Measurements from ENCODE around the gene ROR2. TPM values are rescaled to one million over a fixed set of nuclear protein-coding genes. Genes with fewer than 3 reads are reported as not detected.
"Not testable (repeated sequence)": the region's sequence is repeated elsewhere in the genome, so short reads cannot be mapped to it uniquely, and the experiment has no call there.

ROR2 gene
- total and polyA plus RNA-seq, 5 donors from 2014 or later, result 0.12 TPM; not detected in 4

DNA sequence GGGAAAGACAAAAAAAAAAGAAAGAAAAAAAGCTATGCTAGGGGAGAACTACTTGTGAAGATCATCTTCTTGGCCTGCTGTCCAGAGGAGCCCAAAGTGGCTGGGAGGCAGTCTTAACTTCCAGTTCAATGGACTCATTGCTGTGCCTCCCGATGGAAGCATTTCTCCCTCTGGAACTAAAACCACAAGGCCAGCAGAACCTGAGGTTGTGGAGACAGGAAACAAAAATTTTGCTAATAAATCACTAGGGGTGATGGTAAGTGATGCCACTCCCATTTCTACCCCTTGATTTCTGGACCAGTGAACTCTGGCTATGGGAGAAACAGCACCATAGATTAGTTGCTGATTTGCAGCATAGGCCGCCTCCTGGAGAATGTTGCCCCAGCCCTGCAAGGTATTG lies 402.9 kb downstream of the ROR2 start:
- Histone ChIP-seq H3K4me3 (ENCODE audit: low read depth, low read length) (no peak overlapping the region), H3K27me3 (ENCODE audit: control insufficient read depth, insufficient read depth, low read length) (peaks cover 6% of the 10 kb centered on the region), H3K4me1 (ENCODE audit: control insufficient read depth, insufficient read depth, low read length, poor library complexity, severe bottlenecking) (no peaks in the 10 kb centered on the region), H3K9me3 (ENCODE audit: control insufficient read depth in 2 of 2, low read length in 2 of 2) (no peaks in the 10 kb centered on the region), H3K27ac (ENCODE audit: insufficient read depth, low read length, poor library complexity, severe bottlenecking) (no peak overlapping the region), H3K36me3 (ENCODE audit: control insufficient read depth, insufficient read depth, low read length) (no peaks in the 10 kb centered on the region)
- ATAC-seq (ENCODE audit: low read depth in 2 of 2), result no peak
- Mint-ChIP-seq H3K27me3 (peaks cover 9% of the 10 kb centered on the region), H3K27ac (no peak overlapping the region), H3K4me3 (no peak overlapping the region), H3K36me3 (no peaks in the 10 kb centered on the region), H3K4me1 (no peaks in the 10 kb centered on the region), H3K9me3 (peaks cover 0 to 5% (median 0%) of the 10 kb centered on the region in 7 donors)
- no peak for DNase-seq

DNA sequence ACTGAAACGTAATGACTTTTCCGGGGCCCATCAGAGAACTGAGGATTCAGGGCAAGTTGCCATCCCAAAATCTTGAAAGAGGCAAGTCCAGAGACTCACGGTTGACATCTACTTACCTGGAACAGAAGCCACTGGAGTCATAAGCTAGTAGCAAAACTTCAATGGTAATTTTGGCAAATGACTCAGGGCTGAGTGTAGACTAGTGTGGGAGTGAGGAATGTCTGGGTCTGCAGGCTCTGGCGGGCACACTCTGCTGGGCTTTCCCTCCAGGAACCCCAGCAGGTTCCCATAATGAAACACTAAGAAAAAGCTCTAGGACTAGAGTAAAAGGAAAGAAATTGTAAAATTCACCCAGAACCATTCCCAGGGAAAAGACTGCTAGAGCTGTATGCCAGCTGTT lies 403.5 kb downstream of the ROR2 start:
- no peaks in the 10 kb centered on the region for H3K36me3 Mint-ChIP-seq
- peaks cover 0 to 5% (median 0%) of the 10 kb centered on the region in 7 donors for H3K9me3 Mint-ChIP-seq
- H3K4me3 ChIP-seq (ENCODE audit: low read depth, low read length), result no peak overlapping the region
- H3K27me3 Mint-ChIP-seq, result peaks cover 14% of the 10 kb centered on the region
- H3K27ac ChIP-seq (ENCODE audit: insufficient read depth, low read length, poor library complexity, severe bottlenecking), result no peak overlapping the region
- no peak for DNase-seq
- H3K27me3 ChIP-seq (ENCODE audit: control insufficient read depth, insufficient read depth, low read length), result peaks cover 6% of the 10 kb centered on the region
- no peak overlapping the region for H3K27ac Mint-ChIP-seq
- H3K9me3 ChIP-seq (ENCODE audit: control insufficient read depth in 2 of 2, low read length in 2 of 2), result no peaks in the 10 kb centered on the region
- no peak for ATAC-seq (ENCODE audit: low read depth in 2 of 2)
- H3K4me1 Mint-ChIP-seq, result no peaks in the 10 kb centered on the region
- no peaks in the 10 kb centered on the region for H3K36me3 ChIP-seq (ENCODE audit: control insufficient read depth, insufficient read depth, low read length)
- no peak overlapping the region for H3K4me3 Mint-ChIP-seq
- H3K4me1 ChIP-seq (ENCODE audit: control insufficient read depth, insufficient read depth, low read length, poor library complexity, severe bottlenecking), result no peaks in the 10 kb centered on the region

DNA sequence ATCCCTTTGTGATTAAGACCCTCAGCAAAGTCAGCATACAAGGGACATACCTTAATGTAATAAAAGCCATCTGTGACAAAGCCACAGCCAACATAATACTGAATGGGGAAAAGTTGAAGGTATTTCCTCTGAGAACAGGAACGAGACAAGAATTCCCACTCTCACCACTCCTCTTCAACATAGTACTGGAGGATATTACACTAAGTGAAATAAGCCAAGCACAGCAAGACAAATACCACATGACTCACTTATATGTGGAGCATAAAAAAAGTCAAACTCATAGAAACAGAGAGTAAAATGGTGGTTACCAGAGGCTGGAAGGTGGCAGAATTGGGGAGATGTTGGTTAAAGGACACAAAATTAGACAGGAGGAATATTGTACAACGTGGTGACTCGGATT lies 408.3 kb downstream of the ROR2 start:
- H3K4me1 Mint-ChIP-seq, result peaks cover 9 to 13% (median 12%) of the 10 kb centered on the region in 4 donors
- no peaks in the 10 kb centered on the region for H3K36me3 Mint-ChIP-seq
- Histone ChIP-seq H3K36me3 (ENCODE audit: control insufficient read depth, insufficient read depth, low read length) (no peaks in the 10 kb centered on the region), H3K4me1 (ENCODE audit: control insufficient read depth, insufficient read depth, low read length, poor library complexity, severe bottlenecking) (no peaks in the 10 kb centered on the region), H3K27me3 (ENCODE audit: control insufficient read depth, insufficient read depth, low read length) (peaks cover 6% of the 10 kb centered on the region), H3K9me3 (ENCODE audit: control insufficient read depth in 2 of 2, low read length in 2 of 2) (no peaks in the 10 kb centered on the region), H3K4me3 (ENCODE audit: low read depth, low read length) (no peak overlapping the region), H3K27ac (ENCODE audit: insufficient read depth, low read length, poor library complexity, severe bottlenecking) (no peak overlapping the region)
- H3K4me3 Mint-ChIP-seq, result no peak overlapping the region
- H3K9me3 Mint-ChIP-seq, result peaks cover 0 to 5% (median 0%) of the 10 kb centered on the region in 7 donors
- ATAC-seq (ENCODE audit: low read depth in 2 of 2) (no peak), DNase-seq (no peak)
- H3K27ac Mint-ChIP-seq, result no peak overlapping the region
- H3K27me3 Mint-ChIP-seq, result peaks cover 15% of the 10 kb centered on the region

DNA sequence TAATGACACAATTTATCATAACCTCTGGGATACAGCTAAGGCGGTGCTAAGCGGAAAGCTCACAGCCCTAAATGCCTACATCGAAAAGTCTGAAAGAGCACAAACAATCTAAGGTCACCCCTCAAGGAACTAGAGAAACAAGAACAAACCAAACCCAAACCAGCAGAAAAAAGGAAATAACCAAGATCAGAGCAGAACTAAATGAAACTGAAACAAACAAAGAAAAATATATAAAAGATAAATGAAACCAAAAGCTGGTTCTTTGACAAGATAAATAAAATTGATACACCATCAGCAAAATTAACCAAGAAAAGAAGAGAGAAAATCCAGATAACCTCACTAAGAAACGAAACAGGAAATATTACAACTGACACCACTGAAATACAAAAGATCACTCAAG lies 409.5 kb downstream of the ROR2 start:
- peak overlapping the region in 1 of 3 donors; percentile 85 for H3K27ac Mint-ChIP-seq
- H3K27ac ChIP-seq (ENCODE audit: insufficient read depth, low read length, poor library complexity, severe bottlenecking), result not testable (repeated sequence)

DNA sequence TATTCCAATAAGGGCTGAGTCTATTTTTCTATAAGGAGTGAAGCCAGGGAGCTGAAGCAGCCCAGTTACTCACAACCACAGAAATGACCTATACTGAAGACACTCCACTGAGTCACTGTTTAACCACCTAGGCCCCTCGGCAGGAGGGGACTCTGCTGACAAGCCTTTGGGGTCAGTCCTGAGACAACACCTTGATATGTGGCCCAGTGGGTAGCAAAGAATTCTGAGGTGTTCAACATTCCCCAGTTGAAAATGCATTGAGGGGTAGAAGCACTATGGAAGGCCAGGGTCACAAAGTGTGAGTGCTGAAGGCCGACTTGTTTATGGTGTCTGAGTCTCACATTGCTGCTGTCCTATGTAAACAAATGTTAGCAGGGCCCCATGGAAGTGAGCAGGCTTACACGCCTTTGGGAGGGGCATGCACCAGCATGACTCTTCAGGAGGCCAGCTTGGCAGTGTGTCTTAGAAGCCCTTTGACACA lies 413.8 kb downstream of the ROR2 start:
- no peaks in the 10 kb centered on the region for H3K9me3 Mint-ChIP-seq
- ATAC-seq (ENCODE audit: low read depth in 2 of 2), result no peak

More for the DNA sequence above, 409.5 kb downstream of the ROR2 start:
- H3K4me3 ChIP-seq (ENCODE audit: low read depth, low read length), result peak overlapping the region; percentile 30
- not testable (repeated sequence) for H3K9me3 Mint-ChIP-seq; H3K4me1 ChIP-seq (ENCODE audit: control insufficient read depth, insufficient read depth, low read length, poor library complexity, severe bottlenecking); H3K36me3 Mint-ChIP-seq; H3K36me3 ChIP-seq (ENCODE audit: control insufficient read depth, insufficient read depth, low read length); H3K27me3 ChIP-seq (ENCODE audit: control insufficient read depth, insufficient read depth, low read length); ATAC-seq (ENCODE audit: low read depth in 2 of 2); H3K9me3 ChIP-seq (ENCODE audit: control insufficient read depth in 2 of 2, low read length in 2 of 2)
- peaks cover 9 to 13% (median 12%) of the 10 kb centered on the region in 4 donors for H3K4me1 Mint-ChIP-seq
- DNase-seq, result peak in 1 of 3 donors; percentile 20
- H3K27me3 Mint-ChIP-seq, result peaks cover 19% of the 10 kb centered on the region
- peak overlapping the region in 3 of 4 donors; percentile 7 to 84 (median 32) for H3K4me3 Mint-ChIP-seq

DNA sequence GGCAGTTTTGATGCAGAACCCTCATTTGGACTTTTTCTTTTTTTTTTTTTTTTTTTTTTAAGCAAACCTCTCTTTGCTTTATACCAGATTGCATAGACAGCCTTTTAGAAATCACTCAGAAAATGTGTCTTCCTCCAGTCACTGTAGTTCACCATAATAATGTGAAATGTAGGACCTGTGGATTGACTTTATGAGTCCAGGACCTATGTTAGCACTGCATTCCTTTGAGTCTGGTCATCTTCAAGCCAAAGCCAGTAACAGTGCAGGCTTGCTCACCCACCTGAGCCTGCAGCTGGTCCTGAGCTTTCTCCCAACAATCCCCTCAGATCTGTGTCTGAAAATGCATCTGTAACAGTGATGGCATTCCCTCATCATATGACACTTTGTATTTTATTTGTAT lies 415.7 kb downstream of the ROR2 start:
- Mint-ChIP-seq H3K4me3 (no peak overlapping the region), H3K4me1 (no peaks in the 10 kb centered on the region), H3K27ac (no peak overlapping the region), H3K36me3 (no peaks in the 10 kb centered on the region), H3K27me3 (peaks cover 10% of the 10 kb centered on the region), H3K9me3 (no peaks in the 10 kb centered on the region)
- DNase-seq, result no peak
- H3K4me3 ChIP-seq (ENCODE audit: low read depth, low read length), result no peak overlapping the region
- no peaks in the 10 kb centered on the region for H3K36me3 ChIP-seq (ENCODE audit: control insufficient read depth, insufficient read depth, low read length)
- peaks cover 2% of the 10 kb centered on the region for H3K27me3 ChIP-seq (ENCODE audit: control insufficient read depth, insufficient read depth, low read length)
- no peak overlapping the region for H3K27ac ChIP-seq (ENCODE audit: insufficient read depth, low read length, poor library complexity, severe bottlenecking)
- no peak for ATAC-seq (ENCODE audit: low read depth in 2 of 2)
- H3K9me3 ChIP-seq (ENCODE audit: control insufficient read depth in 2 of 2, low read length in 2 of 2), result no peaks in the 10 kb centered on the region
- no peaks in the 10 kb centered on the region for H3K4me1 ChIP-seq (ENCODE audit: control insufficient read depth, insufficient read depth, low read length, poor library complexity, severe bottlenecking)

More for the DNA sequence above, 413.8 kb downstream of the ROR2 start:
- peaks cover 9 to 12% (median 11%) of the 10 kb centered on the region in 4 donors for H3K4me1 Mint-ChIP-seq
- H3K27me3 ChIP-seq (ENCODE audit: control insufficient read depth, insufficient read depth, low read length), result no peaks in the 10 kb centered on the region
- H3K4me1 ChIP-seq (ENCODE audit: control insufficient read depth, insufficient read depth, low read length, poor library complexity, severe bottlenecking), result no peaks in the 10 kb centered on the region
- no peak overlapping the region for H3K4me3 ChIP-seq (ENCODE audit: low read depth, low read length)
- H3K4me3 Mint-ChIP-seq, result no peak overlapping the region
- peaks cover 10% of the 10 kb centered on the region for H3K27me3 Mint-ChIP-seq
- no peaks in the 10 kb centered on the region for H3K36me3 Mint-ChIP-seq
- no peak for DNase-seq
- no peaks in the 10 kb centered on the region for H3K36me3 ChIP-seq (ENCODE audit: control insufficient read depth, insufficient read depth, low read length)
- no peak overlapping the region for H3K27ac Mint-ChIP-seq
- H3K9me3 ChIP-seq (ENCODE audit: control insufficient read depth in 2 of 2, low read length in 2 of 2), result no peaks in the 10 kb centered on the region
- no peak overlapping the region for H3K27ac ChIP-seq (ENCODE audit: insufficient read depth, low read length, poor library complexity, severe bottlenecking)

DNA sequence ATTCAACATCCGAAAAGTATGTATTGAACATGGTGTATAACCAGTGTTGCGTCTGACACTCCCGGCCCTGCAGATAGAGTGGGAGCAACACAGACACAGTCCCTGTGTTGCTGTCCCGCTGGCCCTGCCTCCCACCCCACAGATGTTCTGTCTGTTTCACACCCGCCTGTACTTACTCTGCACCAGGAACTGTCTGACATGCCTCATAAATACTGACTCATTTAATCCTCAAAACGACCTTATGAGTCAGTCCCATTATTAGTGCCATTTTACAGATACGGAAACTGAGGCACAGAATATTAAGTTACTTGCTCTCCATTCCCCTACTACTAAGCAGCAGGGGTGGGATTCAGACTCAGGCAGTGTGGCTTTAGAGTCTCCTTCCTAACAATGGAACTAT lies 416.6 kb downstream of the ROR2 start:
- Mint-ChIP-seq H3K4me3 (no peak overlapping the region), H3K27me3 (peaks cover 10% of the 10 kb centered on the region), H3K4me1 (no peaks in the 10 kb centered on the region), H3K27ac (no peak overlapping the region), H3K9me3 (no peaks in the 10 kb centered on the region), H3K36me3 (no peaks in the 10 kb centered on the region)
- no peaks in the 10 kb centered on the region for H3K4me1 ChIP-seq (ENCODE audit: control insufficient read depth, insufficient read depth, low read length, poor library complexity, severe bottlenecking)
- H3K27ac ChIP-seq (ENCODE audit: insufficient read depth, low read length, poor library complexity, severe bottlenecking), result no peak overlapping the region
- H3K27me3 ChIP-seq (ENCODE audit: control insufficient read depth, insufficient read depth, low read length), result peaks cover 2% of the 10 kb centered on the region
- DNase-seq (no peak), ATAC-seq (ENCODE audit: low read depth in 2 of 2) (no peak)
- no peak overlapping the region for H3K4me3 ChIP-seq (ENCODE audit: low read depth, low read length)
- H3K9me3 ChIP-seq (ENCODE audit: control insufficient read depth in 2 of 2, low read length in 2 of 2), result no peaks in the 10 kb centered on the region
- no peaks in the 10 kb centered on the region for H3K36me3 ChIP-seq (ENCODE audit: control insufficient read depth, insufficient read depth, low read length)

DNA sequence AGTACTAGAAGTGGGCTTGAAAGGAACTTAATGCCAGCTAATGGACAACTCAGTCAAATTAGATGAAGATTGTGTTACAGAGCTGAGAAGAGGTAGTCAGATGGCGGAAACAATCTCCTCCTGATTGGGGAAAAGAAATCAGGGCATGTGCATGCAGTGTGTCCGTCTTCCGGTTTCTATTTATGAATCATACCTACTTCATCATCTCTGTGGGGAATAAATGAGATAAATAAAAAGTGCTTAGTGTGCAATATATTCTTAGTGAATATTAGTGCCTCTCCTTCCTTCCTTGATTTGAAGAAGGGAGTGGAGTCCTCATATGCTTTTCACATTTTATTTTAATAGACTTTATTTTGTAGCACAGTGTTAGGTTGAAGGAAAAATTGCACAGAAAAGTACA lies 417.7 kb downstream of the ROR2 start:
- H3K4me1 Mint-ChIP-seq, result no peaks in the 10 kb centered on the region
- Histone ChIP-seq H3K36me3 (ENCODE audit: control insufficient read depth, insufficient read depth, low read length) (no peaks in the 10 kb centered on the region), H3K9me3 (ENCODE audit: control insufficient read depth in 2 of 2, low read length in 2 of 2) (no peaks in the 10 kb centered on the region), H3K4me3 (ENCODE audit: low read depth, low read length) (no peak overlapping the region), H3K27ac (ENCODE audit: insufficient read depth, low read length, poor library complexity, severe bottlenecking) (no peak overlapping the region), H3K27me3 (ENCODE audit: control insufficient read depth, insufficient read depth, low read length) (peaks cover 2% of the 10 kb centered on the region), H3K4me1 (ENCODE audit: control insufficient read depth, insufficient read depth, low read length, poor library complexity, severe bottlenecking) (no peaks in the 10 kb centered on the region)
- H3K9me3 Mint-ChIP-seq, result peaks cover 0 to 2% (median 0%) of the 10 kb centered on the region in 7 donors
- DNase-seq, result no peak
- no peak overlapping the region for H3K4me3 Mint-ChIP-seq
- no peak for ATAC-seq (ENCODE audit: low read depth in 2 of 2)
- H3K27me3 Mint-ChIP-seq, result peaks cover 10% of the 10 kb centered on the region
- H3K27ac Mint-ChIP-seq, result no peak overlapping the region
- H3K36me3 Mint-ChIP-seq, result no peaks in the 10 kb centered on the region

Data from CD4-positive, CD25-positive, alpha-beta regulatory T cell (primary cell).